Measurements from ENCODE around the gene ABCA12.

GRCh38 chr2:215149060-215149459, 10.6 kb upstream of the ABCA12 start:
- no peak for TF ChIP-seq POLR2A (IDR thresholded peaks at IDR 0.05)
- TF ChIP-seq, protein P1, sequence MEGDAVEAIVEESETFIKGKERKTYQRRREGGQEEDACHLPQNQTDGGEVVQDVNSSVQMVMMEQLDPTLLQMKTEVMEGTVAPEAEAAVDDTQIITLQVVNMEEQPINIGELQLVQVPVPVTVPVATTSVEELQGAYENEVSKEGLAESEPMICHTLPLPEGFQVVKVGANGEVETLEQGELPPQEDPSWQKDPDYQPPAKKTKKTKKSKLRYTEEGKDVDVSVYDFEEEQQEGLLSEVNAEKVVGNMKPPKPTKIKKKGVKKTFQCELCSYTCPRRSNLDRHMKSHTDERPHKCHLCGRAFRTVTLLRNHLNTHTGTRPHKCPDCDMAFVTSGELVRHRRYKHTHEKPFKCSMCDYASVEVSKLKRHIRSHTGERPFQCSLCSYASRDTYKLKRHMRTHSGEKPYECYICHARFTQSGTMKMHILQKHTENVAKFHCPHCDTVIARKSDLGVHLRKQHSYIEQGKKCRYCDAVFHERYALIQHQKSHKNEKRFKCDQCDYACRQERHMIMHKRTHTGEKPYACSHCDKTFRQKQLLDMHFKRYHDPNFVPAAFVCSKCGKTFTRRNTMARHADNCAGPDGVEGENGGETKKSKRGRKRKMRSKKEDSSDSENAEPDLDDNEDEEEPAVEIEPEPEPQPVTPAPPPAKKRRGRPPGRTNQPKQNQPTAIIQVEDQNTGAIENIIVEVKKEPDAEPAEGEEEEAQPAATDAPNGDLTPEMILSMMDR (IDR thresholded peaks at IDR 0.05): no peak

All from vagina (tissue), 2 donors.